ENCODE results near the gene DGKB.

DNA sequence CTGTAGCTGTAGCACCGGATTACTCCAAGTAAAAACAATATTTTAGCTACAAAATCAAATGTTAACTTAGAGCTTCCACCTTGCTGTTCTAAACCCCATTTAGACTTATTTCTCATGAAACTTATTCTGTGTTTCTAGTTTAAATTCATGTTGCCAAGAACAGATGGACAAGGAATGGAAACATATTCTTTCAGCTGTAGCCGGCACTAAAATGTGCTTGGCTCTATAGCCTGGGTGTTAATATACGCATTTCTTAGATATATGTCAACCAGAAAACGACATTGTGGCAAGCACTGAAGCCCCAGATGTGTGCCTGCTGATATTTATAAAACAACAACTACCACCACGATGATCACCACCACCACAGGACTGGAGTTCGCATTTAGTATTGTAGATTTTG is 722.8 kb downstream of the DGKB start:
- TF ChIP-seq, protein P1, sequence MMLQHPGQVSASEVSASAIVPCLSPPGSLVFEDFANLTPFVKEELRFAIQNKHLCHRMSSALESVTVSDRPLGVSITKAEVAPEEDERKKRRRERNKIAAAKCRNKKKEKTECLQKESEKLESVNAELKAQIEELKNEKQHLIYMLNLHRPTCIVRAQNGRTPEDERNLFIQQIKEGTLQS (CRISPR knock-in tag; conservative IDR thresholded peaks at IDR 0.05), result no peak
- TF ChIP-seq, protein P2, sequence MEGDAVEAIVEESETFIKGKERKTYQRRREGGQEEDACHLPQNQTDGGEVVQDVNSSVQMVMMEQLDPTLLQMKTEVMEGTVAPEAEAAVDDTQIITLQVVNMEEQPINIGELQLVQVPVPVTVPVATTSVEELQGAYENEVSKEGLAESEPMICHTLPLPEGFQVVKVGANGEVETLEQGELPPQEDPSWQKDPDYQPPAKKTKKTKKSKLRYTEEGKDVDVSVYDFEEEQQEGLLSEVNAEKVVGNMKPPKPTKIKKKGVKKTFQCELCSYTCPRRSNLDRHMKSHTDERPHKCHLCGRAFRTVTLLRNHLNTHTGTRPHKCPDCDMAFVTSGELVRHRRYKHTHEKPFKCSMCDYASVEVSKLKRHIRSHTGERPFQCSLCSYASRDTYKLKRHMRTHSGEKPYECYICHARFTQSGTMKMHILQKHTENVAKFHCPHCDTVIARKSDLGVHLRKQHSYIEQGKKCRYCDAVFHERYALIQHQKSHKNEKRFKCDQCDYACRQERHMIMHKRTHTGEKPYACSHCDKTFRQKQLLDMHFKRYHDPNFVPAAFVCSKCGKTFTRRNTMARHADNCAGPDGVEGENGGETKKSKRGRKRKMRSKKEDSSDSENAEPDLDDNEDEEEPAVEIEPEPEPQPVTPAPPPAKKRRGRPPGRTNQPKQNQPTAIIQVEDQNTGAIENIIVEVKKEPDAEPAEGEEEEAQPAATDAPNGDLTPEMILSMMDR (IDR thresholded peaks at IDR 0.05), result no peak
- TF ChIP-seq JUN (CRISPR knock-in tag; IDR thresholded peaks at IDR 0.05) (no peak), TEAD4 (CRISPR knock-in tag; IDR thresholded peaks at IDR 0.05) (no peak), HMGA2 (CRISPR knock-in tag; IDR thresholded peaks at IDR 0.05) (no peak), FOXJ3 (CRISPR knock-in tag; IDR thresholded peaks at IDR 0.05; ENCODE audit: borderline replicate concordance) (no peak)
- TF ChIP-seq, protein P3, sequence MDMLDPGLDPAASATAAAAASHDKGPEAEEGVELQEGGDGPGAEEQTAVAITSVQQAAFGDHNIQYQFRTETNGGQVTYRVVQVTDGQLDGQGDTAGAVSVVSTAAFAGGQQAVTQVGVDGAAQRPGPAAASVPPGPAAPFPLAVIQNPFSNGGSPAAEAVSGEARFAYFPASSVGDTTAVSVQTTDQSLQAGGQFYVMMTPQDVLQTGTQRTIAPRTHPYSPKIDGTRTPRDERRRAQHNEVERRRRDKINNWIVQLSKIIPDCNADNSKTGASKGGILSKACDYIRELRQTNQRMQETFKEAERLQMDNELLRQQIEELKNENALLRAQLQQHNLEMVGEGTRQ (CRISPR knock-in tag; IDR thresholded peaks at IDR 0.05), result no peak
- TF ChIP-seq, protein P4, sequence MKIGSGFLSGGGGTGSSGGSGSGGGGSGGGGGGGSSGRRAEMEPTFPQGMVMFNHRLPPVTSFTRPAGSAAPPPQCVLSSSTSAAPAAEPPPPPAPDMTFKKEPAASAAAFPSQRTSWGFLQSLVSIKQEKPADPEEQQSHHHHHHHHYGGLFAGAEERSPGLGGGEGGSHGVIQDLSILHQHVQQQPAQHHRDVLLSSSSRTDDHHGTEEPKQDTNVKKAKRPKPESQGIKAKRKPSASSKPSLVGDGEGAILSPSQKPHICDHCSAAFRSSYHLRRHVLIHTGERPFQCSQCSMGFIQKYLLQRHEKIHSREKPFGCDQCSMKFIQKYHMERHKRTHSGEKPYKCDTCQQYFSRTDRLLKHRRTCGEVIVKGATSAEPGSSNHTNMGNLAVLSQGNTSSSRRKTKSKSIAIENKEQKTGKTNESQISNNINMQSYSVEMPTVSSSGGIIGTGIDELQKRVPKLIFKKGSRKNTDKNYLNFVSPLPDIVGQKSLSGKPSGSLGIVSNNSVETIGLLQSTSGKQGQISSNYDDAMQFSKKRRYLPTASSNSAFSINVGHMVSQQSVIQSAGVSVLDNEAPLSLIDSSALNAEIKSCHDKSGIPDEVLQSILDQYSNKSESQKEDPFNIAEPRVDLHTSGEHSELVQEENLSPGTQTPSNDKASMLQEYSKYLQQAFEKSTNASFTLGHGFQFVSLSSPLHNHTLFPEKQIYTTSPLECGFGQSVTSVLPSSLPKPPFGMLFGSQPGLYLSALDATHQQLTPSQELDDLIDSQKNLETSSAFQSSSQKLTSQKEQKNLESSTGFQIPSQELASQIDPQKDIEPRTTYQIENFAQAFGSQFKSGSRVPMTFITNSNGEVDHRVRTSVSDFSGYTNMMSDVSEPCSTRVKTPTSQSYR (CRISPR knock-in tag; IDR thresholded peaks at IDR 0.05), result no peak
